EL (cell line): ENCODE results near the gene BCAS3.

Experiments
- DNase-seq: peaks from one replicate; pipeline ENCODE4 v3.0.0-alpha.2; 2016

The BCAS3 gene

DNA sequence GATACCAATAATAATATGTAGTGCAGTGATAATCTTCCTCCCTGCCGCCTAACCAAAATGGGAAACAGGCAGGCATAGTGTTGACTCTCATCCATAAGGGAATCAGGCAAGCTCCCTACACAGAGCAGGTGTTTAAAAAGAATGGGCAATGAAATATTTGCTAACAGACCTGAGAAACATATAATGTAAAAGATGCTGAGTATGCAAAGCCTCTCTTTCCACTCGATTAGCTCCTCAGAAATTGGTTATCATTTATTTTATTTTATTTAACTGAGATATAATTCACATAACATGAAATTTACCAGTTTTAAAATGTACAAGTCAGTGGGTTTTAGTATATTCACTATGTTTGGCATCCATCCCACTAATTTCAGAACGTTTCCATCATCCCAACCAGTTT lies 404.3 kb downstream of the BCAS3 start:
- DNase-seq, result no peak

DNA sequence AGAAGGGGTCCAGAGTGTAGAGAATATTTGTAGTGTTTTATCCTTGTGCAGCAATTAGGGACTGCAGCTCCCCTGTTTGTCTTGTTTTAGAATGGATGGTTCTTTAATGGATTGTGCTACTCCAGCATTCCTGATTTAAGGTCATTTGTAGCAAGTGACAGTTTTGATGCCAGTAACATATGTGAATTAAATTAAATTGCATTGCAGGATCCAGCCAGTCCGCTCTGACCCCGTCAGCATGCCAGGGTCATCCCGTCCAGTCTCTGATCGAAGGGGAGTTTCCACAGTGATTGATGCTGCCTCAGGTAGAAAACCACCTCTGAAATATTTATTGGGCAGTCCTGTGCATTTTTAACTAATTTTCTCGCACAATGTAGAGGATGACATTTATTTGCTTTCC lies 406.6 kb downstream of the BCAS3 start:
- no peak for DNase-seq

DNA sequence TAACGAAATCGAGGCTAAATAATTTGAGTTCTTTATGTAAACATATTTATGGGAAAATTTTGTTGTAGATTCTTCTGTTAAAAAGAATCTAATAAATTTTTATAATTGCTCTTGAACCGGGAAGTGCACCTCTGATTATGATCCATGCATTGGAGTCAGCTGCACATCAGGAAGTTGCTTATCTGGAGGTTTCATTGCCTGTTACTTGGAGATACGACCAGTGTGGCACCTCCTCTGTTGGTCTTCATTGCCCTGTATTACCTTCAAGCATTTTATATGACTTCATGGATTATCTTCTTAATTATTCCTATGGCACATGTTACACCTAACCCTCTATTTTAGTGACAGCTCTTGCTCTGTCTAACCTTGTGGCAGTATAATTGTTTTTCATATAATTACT lies 409.4 kb downstream of the BCAS3 start:
- DNase-seq, result no peak

DNA sequence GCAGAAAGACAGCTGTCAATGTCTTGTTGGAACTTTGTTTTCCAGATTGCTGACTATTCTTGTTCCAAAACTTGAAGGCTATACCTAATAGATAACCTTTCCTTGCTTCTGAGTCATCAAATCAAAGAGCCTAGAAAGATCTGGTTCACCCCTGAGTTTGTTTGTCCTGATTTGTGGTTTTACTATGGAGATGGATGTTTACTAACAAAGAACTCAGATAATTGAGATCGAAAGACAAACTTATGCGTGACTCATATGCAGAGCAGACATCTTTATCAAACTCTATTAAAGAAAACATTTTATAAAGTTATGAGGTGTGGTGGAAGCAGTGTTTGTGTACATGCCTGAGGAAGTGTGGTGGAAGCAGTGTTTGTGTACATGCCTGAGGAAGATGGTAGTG lies 410.9 kb downstream of the BCAS3 start:
- DNase-seq, result no peak

DNA sequence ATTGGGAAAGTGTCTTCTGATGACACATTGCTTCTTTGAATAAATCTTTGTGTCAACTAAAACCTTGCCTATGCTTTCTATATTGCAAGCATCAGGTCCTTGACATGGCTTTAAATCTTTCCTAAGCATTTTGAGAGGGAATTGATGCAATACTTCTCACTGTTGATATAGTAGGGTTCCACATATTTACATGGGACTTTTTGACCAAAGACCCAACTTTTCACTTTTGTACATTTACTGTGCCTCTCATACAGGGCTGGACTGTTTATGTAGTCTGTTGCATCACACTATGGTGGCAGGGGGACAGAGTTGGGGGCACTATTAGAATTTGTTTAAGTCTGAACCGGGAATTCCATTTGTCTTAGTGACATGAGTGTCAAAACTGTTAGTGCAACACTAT lies 413.4 kb downstream of the BCAS3 start:
- DNase-seq, result no peak

DNA sequence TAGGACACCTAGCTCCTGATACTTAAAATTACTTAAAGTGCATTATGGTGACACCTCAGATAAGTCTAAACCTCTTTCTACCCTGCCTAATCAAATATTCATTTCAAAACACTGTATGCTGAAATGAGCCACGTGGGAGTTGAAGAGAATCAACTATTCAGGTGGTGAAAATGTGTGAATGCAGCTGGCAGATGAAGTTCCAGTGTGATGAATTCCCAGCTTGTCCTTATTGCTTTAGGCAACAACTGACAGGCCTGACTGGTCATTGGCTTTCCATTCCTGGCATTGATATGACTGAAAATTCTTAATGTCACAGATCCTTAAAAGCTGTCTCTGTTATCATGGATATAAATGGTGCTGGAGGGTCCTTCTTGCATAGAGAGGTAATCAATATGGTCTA lies 420.1 kb downstream of the BCAS3 start:
- no peak for DNase-seq

DNA sequence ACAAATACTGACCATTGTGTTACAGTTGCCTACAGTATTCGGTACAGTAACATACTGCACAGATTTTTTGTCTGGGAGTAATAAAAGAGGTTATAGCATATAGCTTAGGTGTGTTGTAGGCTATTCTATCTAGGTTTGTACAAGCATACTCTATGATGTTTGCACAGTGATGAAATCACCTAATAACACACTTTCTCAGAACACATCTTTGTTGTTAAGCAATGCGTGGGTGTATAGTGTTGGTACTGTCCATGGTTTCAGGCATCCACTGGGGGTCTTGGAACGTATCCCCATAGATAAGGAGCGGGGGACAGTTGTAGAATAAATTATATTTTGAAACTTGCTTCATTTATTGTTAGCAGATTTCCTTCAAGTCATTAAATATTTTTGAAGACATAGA lies 428.7 kb downstream of the BCAS3 start:
- DNase-seq, result no peak

DNA sequence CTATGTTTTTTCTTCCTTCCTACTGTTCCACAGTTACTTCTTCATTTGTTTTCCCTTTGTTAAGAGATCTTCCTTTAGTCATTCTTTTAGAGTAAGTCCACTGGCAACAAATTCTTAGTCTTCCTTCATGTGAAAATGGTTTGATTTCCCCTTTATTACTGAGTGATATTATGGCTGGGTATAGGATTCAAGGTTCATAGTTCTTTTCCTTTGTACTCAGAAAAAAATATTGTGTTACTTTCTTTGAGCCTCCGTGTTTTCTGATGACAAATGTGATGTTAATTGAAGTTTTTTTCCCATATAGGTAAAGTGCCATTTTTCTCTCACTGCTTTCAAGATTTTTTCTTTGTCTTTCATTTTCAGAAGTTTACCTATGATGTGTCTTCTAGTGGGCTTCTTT lies 438.9 kb downstream of the BCAS3 start:
- DNase-seq, result no peak

DNA sequence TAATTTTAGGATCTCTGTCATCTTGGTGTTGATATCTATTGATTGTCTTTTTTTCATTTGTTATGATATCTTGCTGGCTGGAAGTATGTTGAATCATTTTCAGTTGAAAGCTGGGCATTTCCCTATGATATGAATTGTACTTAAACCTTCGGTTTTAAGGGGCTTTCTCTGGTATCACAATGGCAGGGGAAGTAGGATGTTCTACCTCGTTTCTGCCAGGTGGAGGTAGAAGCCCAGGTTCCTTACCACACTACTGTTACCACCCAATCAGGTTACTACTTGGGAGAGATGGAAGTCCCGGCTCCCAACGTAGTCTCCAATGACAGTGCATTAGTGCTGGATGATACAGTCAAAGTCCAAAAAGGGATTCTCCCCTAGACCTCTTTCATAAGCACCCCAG lies 440.3 kb downstream of the BCAS3 start:
- no peak for DNase-seq

DNA sequence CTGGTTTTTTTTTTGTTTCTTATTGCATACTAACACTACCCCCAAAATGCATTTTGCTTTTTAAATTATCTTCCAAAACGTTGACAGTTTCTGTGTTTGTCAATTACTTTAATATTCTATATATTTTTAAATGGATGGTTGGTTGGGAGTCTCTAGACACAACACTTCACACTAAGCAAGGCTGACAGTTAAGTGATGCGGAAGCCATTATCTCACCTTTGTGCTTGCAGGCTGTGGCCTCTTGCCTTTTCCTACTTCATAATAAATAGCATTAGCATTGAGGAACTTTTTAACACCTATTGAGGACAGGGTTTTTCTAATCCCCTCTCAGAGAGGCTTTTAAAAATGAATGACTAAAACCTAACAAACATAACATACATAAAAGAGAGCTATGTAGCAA lies 441.2 kb downstream of the BCAS3 start:
- DNase-seq, result no peak

DNA sequence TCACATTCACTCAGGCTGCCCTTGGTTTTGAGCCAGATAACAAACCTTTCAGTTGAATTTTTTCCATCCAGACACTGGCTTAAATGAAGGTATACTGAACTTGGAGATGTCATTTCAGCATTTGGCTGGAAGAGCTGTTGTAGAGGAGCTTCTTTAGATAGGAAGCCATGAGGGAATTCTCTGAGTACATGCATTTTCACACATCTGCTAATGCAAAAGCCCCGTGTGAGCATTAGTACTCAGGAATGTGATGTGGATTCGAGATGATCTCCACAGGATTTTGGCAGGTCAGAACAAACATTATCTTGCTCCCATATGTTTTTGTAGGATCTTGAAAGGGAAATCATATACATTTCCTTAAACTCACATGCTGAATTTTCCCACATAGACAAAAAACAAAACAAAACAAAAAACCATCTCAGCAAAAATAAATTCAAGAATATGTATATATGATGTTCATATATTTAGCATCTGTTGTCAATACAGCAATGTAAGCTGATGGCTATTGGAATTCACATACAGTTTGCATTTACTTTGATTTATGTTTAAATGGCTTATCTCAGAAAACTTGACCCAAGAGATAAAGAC lies 444.8 kb downstream of the BCAS3 start:
- no peak for DNase-seq

DNA sequence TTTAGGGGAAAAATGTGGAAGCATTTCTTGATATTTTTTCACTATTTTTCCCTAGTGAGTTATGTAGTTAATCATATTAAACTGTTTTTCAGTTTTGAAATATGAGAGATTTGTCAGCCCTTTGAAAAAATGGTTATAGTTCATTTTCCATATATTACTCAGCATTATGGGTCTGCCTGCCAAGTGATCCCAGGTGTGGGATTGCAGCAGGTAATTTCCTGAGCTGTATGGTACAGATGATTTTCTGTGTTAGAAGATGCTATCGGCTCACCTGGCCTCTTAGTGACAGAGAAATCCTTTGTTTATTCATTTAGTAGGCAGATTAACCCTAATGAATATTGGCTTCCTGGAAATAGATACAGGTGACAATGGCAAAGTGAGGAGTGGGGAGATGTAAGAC lies 446.9 kb downstream of the BCAS3 start:
- no peak for DNase-seq

DNA sequence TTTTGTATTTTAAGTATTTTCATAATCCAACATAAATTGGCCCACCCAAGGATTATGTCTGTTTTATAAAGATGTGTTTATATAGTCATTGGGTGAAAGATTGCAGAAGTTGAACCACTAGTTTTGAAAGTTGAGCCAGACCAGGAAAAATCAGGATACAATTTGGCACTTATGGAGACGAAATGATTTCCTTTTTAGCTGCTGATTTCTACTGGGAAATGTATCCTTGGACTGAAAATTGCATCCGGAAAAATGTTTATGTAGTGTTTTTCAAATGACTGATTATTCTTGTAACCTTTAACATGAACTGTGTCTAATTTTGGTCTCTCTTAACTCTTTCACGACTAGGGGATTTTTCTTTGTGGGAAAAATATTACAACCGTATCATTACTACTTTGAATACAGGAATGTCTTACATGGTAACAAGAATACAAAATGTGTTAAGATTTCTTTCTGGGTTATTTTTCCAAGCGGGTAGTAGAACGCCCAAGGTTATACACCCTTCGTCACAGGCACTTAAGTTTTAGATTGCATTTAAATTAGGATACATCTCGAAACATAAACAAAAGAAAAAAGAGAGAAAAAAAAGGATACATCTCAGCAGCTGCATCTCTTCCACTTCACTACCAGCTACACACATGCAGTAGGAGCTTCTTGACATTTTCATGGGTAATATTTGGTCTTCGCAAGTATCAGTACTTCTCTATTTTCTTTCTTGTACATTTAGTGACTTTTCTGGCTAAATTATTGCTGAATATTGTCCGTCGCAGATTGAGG lies 449.0 kb downstream of the BCAS3 start:
- no peak for DNase-seq

DNA sequence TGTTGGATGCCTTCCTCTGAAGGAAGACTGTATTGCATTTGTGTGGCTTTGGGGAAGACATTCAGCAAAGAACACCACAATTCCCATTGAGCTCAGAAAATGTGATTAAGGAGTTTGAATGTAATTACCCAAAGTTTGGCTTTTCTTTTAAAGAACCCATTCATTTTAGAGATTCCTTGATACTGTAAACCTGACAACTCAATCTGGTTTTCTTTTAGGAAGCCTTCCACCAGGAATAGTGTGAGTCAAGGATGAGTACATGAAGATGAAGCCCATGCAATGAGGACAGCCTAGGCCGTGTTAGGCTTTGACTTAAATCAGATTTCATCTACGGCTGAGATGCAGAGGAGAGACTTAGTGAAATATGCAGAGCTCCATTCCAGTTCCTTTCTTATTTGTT lies 450.3 kb downstream of the BCAS3 start:
- peak; percentile 5 for DNase-seq

DNA sequence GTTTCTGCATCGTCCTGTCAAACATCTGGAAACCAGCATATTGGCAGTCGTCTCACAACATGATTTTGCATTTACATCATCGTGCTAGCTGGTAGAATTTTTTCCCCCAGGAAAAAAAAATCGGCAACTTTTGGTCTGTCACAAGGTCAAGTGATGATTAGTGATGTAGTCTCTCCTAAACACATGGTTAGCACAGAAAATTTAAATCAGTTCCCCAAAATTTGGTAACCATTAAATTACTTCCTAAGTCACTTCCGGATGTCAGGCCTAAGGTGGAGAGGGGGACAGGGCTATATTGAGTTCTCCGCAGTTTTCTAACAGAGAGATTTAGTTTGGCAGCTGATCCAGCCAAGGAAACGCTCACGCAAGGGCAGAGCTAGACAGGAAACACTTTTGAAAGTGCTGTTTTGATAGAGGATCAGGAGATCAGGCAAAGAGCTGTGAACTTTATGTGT lies 451.0 kb downstream of the BCAS3 start:
- DNase-seq, result peak; percentile 27

DNA sequence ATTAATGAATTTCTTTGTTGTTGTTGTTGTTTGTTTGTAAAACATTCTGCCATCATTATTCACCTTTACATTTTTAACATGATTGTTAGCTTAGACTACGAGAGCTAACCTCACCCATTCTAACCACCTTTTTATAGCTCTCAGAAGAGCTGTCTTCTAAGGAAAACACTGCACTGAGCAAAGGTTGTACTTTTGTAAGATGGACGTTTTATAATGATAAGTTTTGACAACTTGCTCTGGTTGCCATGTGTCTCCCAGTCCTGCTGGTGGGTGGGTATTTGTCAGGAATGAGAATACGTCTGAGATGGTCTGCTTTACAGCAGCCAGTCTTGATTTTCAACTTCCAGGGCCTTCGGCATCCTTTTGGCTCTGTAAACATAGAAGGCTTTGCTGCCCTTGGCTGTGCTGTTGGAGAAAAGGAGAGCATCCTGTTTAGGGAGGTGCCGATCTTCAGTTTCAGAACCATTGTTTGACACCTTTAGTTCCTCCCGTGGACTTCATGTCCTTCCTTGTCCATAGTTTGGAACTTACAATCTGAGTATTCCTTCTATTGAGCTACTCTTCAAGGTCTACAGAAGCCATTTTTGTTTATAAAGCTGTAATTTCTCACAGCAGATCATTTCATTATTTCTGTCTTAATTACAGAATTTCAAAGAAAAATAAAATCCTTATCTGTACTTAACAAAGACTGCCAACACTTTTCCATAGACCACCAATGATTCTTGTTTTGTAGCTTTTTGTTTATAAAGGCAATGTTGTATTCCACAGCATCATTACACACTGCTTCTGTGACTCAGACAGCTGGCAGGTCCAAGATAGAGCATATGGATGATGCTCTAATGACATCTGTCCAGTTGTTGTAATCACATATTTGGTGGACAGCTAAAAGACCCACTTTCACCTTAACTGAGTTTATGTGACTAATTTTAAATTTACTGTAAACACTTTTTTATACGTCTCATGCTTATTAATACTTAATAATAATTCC lies 451.9 kb downstream of the BCAS3 start:
- DNase-seq, result no peak

DNA sequence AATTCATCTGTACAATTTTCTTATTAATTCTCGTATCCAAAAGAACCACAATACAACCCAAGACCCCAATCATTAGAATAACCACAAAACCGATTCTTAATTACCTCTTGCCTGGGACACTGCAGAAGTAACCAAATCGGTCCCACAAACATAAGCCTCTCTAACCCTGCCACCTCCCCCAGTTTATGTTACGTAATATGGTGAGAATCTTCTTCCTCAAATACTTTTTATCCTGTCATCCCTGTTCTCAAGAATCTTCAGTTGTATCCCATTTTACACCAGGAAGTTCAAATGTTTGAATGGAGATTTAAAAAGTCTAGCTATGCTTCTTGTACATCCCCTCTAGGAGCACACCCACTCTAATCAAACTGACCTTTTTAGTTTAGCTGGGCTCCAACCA lies 452.7 kb downstream of the BCAS3 start:
- no peak for DNase-seq

DNA sequence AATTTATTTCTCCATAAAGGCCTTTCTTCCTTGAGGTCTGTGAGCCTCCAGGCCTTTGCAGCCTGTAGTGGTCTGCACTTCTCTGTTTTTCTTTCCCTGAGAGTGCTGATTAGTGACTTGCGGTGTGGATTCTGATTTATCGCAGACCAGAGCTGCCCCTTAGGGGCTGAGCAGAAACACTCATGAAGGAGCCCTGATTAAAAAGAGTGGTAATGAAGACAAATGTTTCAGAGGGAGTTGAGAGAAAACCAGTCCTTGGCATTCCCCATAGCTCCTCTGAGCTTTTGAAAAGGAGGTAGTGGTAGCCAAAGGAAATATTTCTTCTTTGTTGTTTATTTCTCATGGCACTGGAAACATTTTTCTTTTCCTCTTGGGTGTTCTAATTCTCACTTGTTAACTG lies 453.9 kb downstream of the BCAS3 start:
- no peak for DNase-seq

DNA sequence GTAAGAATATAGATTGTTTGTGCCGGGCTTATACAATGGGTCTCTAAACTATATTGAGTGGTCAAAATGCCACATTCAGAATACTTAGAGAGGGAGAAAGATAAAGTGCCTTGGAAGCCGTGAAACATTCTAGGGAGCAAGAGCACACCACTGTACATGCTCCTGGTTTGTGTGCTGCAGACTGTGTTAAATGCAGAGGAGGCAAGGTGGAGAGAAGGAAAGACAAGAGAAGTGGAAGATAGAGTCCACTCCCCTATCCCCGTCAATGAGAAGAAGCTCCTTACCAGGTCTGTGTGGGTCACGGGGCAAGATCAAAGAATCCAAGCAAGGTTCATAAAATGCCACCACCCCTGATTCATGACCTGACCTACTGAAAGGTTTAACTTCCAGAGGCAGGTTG lies 454.9 kb downstream of the BCAS3 start:
- no peak for DNase-seq

DNA sequence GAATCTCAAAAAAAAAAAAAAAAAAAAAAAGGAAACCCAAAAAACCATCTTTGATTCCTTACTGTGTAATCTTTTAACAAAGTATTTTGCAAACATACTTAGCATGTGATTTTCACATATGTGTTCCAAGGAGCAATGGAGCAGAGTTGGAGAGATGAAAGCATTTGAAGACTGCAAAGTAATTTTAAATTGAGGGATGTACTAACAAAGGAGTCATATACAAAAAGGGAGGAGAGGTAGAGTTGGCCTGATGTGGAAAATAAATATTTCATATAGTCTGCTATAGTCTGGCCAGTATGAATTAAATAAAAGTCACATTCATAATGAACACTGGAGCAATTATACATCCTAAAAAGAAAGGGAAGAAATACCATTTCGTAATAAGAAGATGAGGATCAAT lies 456.2 kb downstream of the BCAS3 start:
- DNase-seq, result no peak

DNA sequence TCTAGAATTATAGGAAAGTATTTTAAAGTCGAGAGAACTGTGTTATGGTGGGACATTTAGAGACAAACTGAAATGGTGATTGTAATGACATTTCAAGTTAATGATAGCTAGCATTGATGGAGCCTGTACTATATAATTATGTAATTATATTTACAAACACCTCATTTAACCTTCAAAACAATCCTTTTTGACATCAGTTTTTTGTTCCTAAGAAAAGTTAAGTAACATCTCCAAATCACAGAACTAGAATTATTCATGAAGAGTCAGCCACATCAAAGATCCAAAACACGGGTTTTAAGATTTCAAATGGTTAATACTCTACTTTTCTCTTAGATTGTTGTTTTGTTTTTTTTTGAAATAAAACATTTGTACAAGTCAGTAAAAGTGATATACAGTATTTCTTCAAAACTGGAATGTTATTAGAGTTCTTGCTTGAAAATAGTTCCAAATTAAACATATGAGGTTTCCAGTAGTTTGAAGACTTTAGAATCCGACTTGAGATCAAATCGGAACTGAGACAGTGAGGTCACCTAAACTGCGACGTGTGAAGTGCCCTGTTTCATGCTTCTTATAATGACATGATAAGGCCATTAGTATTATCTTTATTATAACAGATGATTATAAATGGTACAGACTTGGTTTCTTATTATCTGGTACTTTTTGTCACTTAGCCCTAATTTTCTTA lies 457.0 kb downstream of the BCAS3 start:
- no peak for DNase-seq

DNA sequence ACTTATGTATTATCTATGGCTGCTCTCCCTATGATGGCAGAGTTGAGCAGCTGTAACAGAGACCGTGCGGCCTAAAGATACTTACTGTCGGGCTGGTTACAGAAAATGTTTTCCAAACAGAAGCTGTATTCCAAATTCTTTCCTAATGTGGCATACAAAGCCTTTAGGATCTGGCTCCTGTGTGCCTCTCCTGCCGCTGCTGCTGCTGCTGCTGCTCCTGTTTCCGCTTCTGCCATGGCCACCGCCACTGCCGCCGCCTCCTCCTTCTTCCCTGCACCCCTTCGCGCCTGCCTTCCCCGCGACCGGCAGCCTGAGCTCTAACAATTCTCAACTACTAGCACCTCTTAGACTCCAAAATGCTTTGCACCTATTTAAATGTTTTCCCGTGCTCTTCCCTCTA lies 458.1 kb downstream of the BCAS3 start:
- DNase-seq, result no peak

DNA sequence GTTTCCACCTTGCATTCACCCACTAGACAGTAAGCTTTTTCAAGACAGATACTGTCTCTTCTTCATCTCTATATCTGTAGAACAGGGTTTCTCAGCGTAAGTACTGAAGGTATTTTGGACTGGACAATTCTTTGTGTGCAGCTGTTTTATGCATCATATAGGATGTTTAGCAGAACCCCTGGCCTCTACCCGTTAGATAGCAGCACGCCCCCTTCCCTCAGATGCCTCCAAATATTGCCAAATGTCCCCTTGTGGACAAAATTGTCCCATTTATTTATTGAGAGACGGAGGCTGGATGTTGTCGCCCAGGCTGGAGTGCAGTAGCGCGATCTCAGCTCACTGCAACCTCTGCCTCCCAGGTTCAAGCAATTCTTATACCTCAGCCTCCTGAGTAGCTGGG lies 458.6 kb downstream of the BCAS3 start:
- no peak for DNase-seq
